Right atrium auricular region (tissue), 2 donors: ENCODE results near the gene KCTD16. TPM values are rescaled to one million over a fixed set of nuclear protein-coding genes. Genes with fewer than 3 reads are reported as not detected.

Experiments
- DNase-seq: peaks from one replicate; pipeline ENCODE4 v3.0.0-alpha.2; 2019; ENCODE audit warnings: low spot score
- H3K27ac ChIP-seq, 2 donors: fragments of 200-600 bp; sonication (generic); 1 replicate in 1 of 2; 2 replicates in 1 of 2; pipeline ENCODE4 v1.5.1; 2016 to 2019
- H3K27me3 ChIP-seq, 2 donors: fragments of 200-600 bp; sonication (generic); one replicate each; pipeline versions ENCODE4 v1.5.1 to v1.6.0; 2017 to 2019
- H3K36me3 ChIP-seq: fragments of 200-600 bp; sonication (generic); one replicate; pipeline ENCODE4 v1.5.1; 2016
- H3K4me1 ChIP-seq, 2 donors: fragments of 200-600 bp; sonication (generic); one replicate each; pipeline versions ENCODE4 v1.5.1 to v1.6.0; 2017 to 2019
- H3K4me3 ChIP-seq, 2 donors: fragments of 200-600 bp; sonication (generic); 1 replicate in 1 of 2; 2 replicates in 1 of 2; pipeline ENCODE4 v1.5.1; 2017 to 2019; ENCODE audit warnings: mild to moderate bottlenecking in 1 of 2, moderate library complexity in 1 of 2
- H3K9me3 ChIP-seq, 2 donors: fragments of 200-600 bp; sonication (generic); one replicate each; pipeline ENCODE4 v1.5.1; 2019
- total RNA-seq, 2 donors: library from RNA; depleted of rRNA; stranded (reverse); fragments of >200 nt; gene quantifications; one replicate each; pipeline ENCODE4 v1.1.0, GENCODE V29; 2016
- TF ChIP-seq, protein P1 (sequence below), 2 donors: fragments of 200-600 bp; sonication (generic); IDR thresholded peaks; one replicate each; pipeline ENCODE4 v1.5.1; 2019; ENCODE audit warnings: antibody characterized with exemption in 2 of 2

Gene KCTD16
- total RNA-seq, 2 donors from 2014 or later = 0.04 to 0.28 TPM

DNA sequence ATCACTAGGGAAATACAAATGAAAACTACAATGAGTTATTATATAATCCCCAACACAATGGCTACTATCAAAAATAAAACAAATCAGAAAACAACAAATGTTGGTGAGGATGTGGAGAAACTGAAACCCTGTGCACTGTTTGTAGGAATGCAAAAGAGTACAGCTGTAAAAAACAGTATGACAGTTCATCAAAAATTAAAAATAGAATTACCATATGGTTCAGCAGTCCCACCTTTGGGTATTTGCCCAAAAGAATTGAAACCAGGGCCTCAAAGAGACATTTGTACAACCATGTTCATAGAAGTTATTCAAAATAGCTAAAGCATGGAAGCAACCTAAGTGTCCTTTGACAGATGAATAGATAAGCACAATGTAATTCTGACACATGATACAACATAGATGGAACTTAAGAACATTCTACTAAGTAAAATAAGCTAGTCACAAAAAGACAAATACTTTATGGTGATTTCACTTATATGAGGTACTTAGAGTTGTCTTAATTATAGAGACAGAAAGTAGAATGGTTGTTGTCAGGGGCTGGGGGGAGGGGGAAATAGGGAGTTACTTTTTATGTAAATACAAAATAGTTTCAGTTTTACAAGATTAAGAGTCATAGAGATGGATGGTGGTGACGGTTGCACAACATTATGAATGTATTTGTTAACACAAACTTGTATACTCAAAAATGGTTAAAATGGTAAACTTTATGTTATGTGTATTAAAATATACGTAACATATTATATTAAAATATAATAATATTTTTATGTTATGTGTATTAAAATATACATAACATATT lies 102.8 kb downstream of the KCTD16 start:
- no peaks in the 10 kb centered on the region for H3K27me3 ChIP-seq
- no peak overlapping the region for H3K27ac ChIP-seq
- TF ChIP-seq, protein P1, sequence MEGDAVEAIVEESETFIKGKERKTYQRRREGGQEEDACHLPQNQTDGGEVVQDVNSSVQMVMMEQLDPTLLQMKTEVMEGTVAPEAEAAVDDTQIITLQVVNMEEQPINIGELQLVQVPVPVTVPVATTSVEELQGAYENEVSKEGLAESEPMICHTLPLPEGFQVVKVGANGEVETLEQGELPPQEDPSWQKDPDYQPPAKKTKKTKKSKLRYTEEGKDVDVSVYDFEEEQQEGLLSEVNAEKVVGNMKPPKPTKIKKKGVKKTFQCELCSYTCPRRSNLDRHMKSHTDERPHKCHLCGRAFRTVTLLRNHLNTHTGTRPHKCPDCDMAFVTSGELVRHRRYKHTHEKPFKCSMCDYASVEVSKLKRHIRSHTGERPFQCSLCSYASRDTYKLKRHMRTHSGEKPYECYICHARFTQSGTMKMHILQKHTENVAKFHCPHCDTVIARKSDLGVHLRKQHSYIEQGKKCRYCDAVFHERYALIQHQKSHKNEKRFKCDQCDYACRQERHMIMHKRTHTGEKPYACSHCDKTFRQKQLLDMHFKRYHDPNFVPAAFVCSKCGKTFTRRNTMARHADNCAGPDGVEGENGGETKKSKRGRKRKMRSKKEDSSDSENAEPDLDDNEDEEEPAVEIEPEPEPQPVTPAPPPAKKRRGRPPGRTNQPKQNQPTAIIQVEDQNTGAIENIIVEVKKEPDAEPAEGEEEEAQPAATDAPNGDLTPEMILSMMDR (IDR thresholded peaks at IDR 0.05) = no peak
- no peak for DNase-seq
- H3K4me1 ChIP-seq = no peaks in the 10 kb centered on the region
- H3K4me3 ChIP-seq = no peak overlapping the region
- H3K9me3 ChIP-seq = peaks cover 0 to 18% of the 10 kb centered on the region in 2 donors
- H3K36me3 ChIP-seq = no peaks in the 10 kb centered on the region

DNA sequence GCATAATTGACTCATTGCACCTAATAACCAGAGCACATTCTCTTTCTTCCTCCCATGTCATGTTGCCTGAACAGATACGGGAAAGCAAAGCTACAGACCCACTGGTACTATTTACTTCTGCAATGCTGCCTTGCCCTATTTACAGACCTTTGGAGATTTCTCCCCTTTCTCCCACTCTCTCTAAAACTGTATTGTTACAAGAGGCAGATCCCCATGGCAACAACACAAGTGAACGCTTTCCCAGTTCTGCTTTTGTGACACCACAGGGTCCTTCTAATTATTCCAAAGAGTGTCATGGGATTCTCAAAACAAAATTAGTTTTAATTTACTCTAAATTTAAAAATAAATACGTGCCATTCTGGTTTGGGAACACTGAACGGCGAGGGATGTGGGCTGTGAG lies 104.7 kb downstream of the KCTD16 start:
- DNase-seq = no peak
- Histone ChIP-seq H3K36me3 (no peaks in the 10 kb centered on the region), H3K27ac (no peak overlapping the region), H3K9me3 (peaks cover 0 to 10% of the 10 kb centered on the region in 2 donors), H3K4me1 (no peaks in the 10 kb centered on the region), H3K27me3 (no peaks in the 10 kb centered on the region), H3K4me3 (no peak overlapping the region)
- TF ChIP-seq, protein P1 (IDR thresholded peaks at IDR 0.05) = no peak

DNA sequence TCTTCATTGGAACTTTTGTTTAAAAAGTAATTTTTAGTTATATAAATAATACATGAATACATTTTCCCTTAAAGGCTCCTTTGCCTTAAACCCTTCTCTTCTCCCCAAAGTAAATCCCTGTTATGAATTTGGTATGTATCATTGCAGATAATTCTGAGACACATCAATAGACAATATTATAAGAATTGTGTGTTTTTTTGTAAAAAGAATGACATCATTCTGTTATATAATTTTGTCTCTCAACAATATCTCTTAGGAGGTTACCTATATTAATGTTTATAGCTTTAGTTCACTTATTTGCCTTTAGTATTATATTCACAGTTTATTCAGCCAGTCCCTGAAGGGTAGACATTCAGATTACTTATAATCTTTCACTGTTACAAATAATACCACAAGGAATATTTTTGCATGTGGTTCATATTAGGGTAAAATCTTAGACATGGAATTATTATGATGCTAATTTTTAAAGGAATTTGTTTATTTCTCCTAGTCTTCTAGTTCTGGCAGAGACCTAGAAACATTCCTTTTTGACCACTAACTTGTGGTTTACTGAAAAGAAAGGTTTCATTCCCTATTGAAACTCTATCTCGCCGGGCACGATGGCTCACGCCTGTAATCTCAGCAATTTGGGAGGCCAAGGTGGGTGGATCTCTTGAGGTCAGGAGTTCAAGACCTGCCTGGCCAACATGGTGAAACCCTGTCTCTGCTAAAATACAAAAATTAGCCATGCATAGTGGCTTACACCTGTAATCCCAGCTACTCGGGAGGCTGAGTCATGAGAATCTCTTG lies 105.6 kb downstream of the KCTD16 start:
- H3K27me3 ChIP-seq = no peaks in the 10 kb centered on the region
- H3K27ac ChIP-seq = no peak overlapping the region
- TF ChIP-seq, protein P1 (IDR thresholded peaks at IDR 0.05) = no peak
- H3K9me3 ChIP-seq = peaks cover 0 to 10% of the 10 kb centered on the region in 2 donors
- no peaks in the 10 kb centered on the region for H3K36me3 ChIP-seq
- no peak for DNase-seq
- H3K4me3 ChIP-seq = no peak overlapping the region
- H3K4me1 ChIP-seq = no peaks in the 10 kb centered on the region

DNA sequence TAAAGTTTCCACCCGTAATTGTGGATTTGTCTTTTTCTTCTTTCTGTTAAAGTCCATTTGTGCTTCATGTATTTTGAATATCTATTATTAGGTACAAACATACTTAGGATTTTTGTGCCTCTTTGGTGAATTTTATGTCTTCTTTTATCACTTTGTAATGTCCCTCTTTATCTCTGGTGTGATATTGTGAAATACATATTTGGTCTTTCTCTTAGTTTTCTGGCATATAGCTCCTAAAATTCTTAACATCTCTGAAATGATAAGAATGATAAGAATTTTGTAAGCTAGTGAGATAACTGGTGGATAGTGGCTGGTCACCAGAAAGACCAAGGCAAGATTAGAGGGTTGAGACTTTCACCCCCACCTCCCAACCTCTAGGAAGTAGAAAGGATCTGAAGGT lies 111.1 kb downstream of the KCTD16 start:
- Histone ChIP-seq H3K27ac (no peak overlapping the region), H3K4me1 (no peaks in the 10 kb centered on the region), H3K4me3 (no peak overlapping the region), H3K27me3 (no peaks in the 10 kb centered on the region), H3K9me3 (no peaks in the 10 kb centered on the region), H3K36me3 (no peaks in the 10 kb centered on the region)
- TF ChIP-seq, protein P1 (IDR thresholded peaks at IDR 0.05) = no peak
- no peak for DNase-seq

DNA sequence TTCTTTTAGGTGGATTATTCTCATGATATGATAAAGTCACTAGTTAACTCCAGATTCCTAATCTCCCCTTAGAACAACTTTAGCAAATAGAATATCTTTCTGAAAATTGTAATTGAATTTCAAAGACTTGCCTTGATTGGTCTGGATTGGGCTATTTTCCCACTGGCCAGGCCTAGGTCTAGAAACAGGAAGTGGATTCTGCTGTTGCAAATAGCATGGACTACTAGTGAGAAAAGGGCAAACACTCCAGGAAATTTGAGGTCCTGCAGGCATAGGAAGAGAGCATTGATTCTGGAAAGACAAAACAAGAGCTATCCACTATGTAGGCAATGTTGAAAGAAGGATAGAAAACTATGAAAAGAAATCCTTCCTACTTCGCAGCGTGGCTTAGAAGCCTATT lies 113.4 kb downstream of the KCTD16 start:
- no peak overlapping the region for H3K4me3 ChIP-seq
- no peaks in the 10 kb centered on the region for H3K36me3 ChIP-seq
- no peak for DNase-seq
- TF ChIP-seq, protein P1 (IDR thresholded peaks at IDR 0.05) = no peak
- no peaks in the 10 kb centered on the region for H3K9me3 ChIP-seq
- no peaks in the 10 kb centered on the region for H3K4me1 ChIP-seq
- no peaks in the 10 kb centered on the region for H3K27me3 ChIP-seq
- no peak overlapping the region for H3K27ac ChIP-seq
